ENCODE data around the gene GNAL.

Gene GNAL

GRCh38 chr18:11851146-11851805, 162.2 kb downstream of the GNAL start, which contains the start of gene CHMP1B (continued):
- no peak for TF ChIP-seq ZNF148 (tag by site-specific recombination; IDR thresholded peaks at IDR 0.05; ENCODE audit: borderline replicate concordance)
- TF ChIP-seq ZNF48 (tag by site-specific recombination; IDR thresholded peaks at IDR 0.05), result no peak
- TF ChIP-seq ZNF394 (tag by site-specific recombination; IDR thresholded peaks at IDR 0.05; ENCODE audit: borderline replicate concordance), result no peak
- TF ChIP-seq ATF2 (tag by site-specific recombination; IDR thresholded peaks at IDR 0.05; ENCODE audit: low read depth), result peak; percentile 95
- no peak for TF ChIP-seq ZNF214 (tag by site-specific recombination; IDR thresholded peaks at IDR 0.05; ENCODE audit: borderline replicate concordance)
- no peak for TF ChIP-seq ZNF621 (tag by site-specific recombination; IDR thresholded peaks at IDR 0.05)
- peak; percentile 59 for TF ChIP-seq ZBTB11 (tag by site-specific recombination; conservative IDR thresholded peaks at IDR 0.05; ENCODE audit: low read depth)
- no peak for TF ChIP-seq ZNF530 (tag by site-specific recombination; IDR thresholded peaks at IDR 0.05; ENCODE audit: low read depth)
- no peak for TF ChIP-seq ZNF292 (tag by site-specific recombination; IDR thresholded peaks at IDR 0.05; ENCODE audit: borderline replicate concordance, low read depth)
- TF ChIP-seq ZNF624 (tag by site-specific recombination; IDR thresholded peaks at IDR 0.05), result no peak
- TF ChIP-seq ZNF112 (tag by site-specific recombination; IDR thresholded peaks at IDR 0.05), result no peak
- no peak for TF ChIP-seq REST (tag by site-specific recombination; IDR thresholded peaks at IDR 0.05)
- TF ChIP-seq ZNF704 (tag by site-specific recombination; IDR thresholded peaks at IDR 0.05), result no peak
- no peak for TF ChIP-seq ZSCAN5A (tag by site-specific recombination; IDR thresholded peaks at IDR 0.05)
- no peak for TF ChIP-seq PRDM4 (tag by site-specific recombination; IDR thresholded peaks at IDR 0.05)
- no peak for TF ChIP-seq ZEB2 (tag by site-specific recombination; IDR thresholded peaks at IDR 0.05)
- no peak for TF ChIP-seq ZIC2 (tag by site-specific recombination; IDR thresholded peaks at IDR 0.05)
- no peak for TF ChIP-seq PRDM6 (tag by site-specific recombination; IDR thresholded peaks at IDR 0.05)

Measured in HEK293 (cell line).